ENCODE measurements around the gene POLL. TPM values are rescaled to one million over a fixed set of nuclear protein-coding genes. Genes with fewer than 3 reads are reported as not detected.

POLL gene
- total RNA-seq, 1 donor from 2014 or later = 8.7 TPM

GRCh38 chr10:101577121-101577871 is 10.8 kb downstream of the POLL start:
- no peak overlapping the region for H3K4me3 ChIP-seq (ENCODE audit: low read depth, low read length)
- FAIRE-seq = no peak
- H3K36me3 ChIP-seq (ENCODE audit: control insufficient read depth, insufficient read depth, low read length) = peaks cover 3% of the 10 kb centered on the region
- no peaks in the 10 kb centered on the region for H3K27me3 ChIP-seq (ENCODE audit: control insufficient read depth, insufficient read depth, low read length)
- DNase-seq (ENCODE audit: low read depth) = no peak
- no peak for TF ChIP-seq CTCF (IDR thresholded peaks at IDR 0.05; ENCODE audit: insufficient read depth, low read length, severe bottlenecking)

- H3K36me3 ChIP-seq (ENCODE audit: control insufficient read depth, insufficient read depth, low read length) = peaks cover 3% of the 10 kb centered on the region
- TF ChIP-seq CTCF (IDR thresholded peaks at IDR 0.05; ENCODE audit: insufficient read depth, low read length, severe bottlenecking) = no peak
- H3K27me3 ChIP-seq (ENCODE audit: control insufficient read depth, insufficient read depth, low read length) = no peaks in the 10 kb centered on the region
- peak; percentile 42 for DNase-seq (ENCODE audit: low read depth)
- no peak for FAIRE-seq
- no peak overlapping the region for H3K4me3 ChIP-seq (ENCODE audit: low read depth, low read length)
Measured at GRCh38 chr10:101576211-101576863, 11.7 kb downstream of the POLL start.

GRCh38 chr10:101575580-101576210 is 12.4 kb downstream of the POLL start:
- Histone ChIP-seq H3K4me3 (ENCODE audit: low read depth, low read length) (no peak overlapping the region), H3K36me3 (ENCODE audit: control insufficient read depth, insufficient read depth, low read length) (peaks cover 3% of the 10 kb centered on the region), H3K27me3 (ENCODE audit: control insufficient read depth, insufficient read depth, low read length) (no peaks in the 10 kb centered on the region)
- TF ChIP-seq CTCF (IDR thresholded peaks at IDR 0.05; ENCODE audit: insufficient read depth, low read length, severe bottlenecking) = no peak
- DNase-seq (ENCODE audit: low read depth) (no peak), FAIRE-seq (peak; percentile 58)

GRCh38 chr10:101575091-101575490 is 13.0 kb downstream of the POLL start:
- Histone ChIP-seq H3K36me3 (ENCODE audit: control insufficient read depth, insufficient read depth, low read length) (no peaks in the 10 kb centered on the region), H3K27me3 (ENCODE audit: control insufficient read depth, insufficient read depth, low read length) (no peaks in the 10 kb centered on the region), H3K4me3 (ENCODE audit: low read depth, low read length) (no peak overlapping the region)
- DNase-seq (ENCODE audit: low read depth) (no peak), FAIRE-seq (no peak)
- no peak for TF ChIP-seq CTCF (IDR thresholded peaks at IDR 0.05; ENCODE audit: insufficient read depth, low read length, severe bottlenecking)

GRCh38 chr10:101573885-101574753 is 13.9 kb downstream of the POLL start:
- no peak for TF ChIP-seq CTCF (IDR thresholded peaks at IDR 0.05; ENCODE audit: insufficient read depth, low read length, severe bottlenecking)
- no peak overlapping the region for H3K4me3 ChIP-seq (ENCODE audit: low read depth, low read length)
- no peaks in the 10 kb centered on the region for H3K36me3 ChIP-seq (ENCODE audit: control insufficient read depth, insufficient read depth, low read length)
- peaks cover 3% of the 10 kb centered on the region for H3K27me3 ChIP-seq (ENCODE audit: control insufficient read depth, insufficient read depth, low read length)
- FAIRE-seq (no peak), DNase-seq (ENCODE audit: low read depth) (no peak)

Measured in bronchial epithelial cell (primary cell).